Measurements from ENCODE around the gene YKT6.

DNA sequence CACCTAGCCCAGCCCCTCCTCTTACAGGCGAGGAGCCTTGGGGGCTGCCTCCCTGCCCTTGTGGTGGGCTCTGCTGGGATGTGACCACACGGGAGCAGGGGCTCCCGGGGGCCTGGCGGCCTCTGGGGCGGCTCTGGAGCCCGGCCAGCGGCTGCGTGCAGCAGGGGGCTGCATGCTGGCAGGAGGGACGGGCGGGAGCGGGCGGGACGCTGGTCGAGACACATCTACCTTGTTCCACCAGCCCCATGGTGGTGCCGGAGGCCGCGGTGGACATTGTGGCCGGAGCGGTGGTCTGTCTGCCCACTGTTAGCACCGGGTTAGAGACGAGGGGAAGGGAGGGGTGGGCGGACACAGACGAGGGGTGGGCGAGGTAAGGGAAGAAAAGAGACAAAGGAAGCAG lies 38.6 kb downstream of the YKT6 start:
- TF ChIP-seq, protein P1, sequence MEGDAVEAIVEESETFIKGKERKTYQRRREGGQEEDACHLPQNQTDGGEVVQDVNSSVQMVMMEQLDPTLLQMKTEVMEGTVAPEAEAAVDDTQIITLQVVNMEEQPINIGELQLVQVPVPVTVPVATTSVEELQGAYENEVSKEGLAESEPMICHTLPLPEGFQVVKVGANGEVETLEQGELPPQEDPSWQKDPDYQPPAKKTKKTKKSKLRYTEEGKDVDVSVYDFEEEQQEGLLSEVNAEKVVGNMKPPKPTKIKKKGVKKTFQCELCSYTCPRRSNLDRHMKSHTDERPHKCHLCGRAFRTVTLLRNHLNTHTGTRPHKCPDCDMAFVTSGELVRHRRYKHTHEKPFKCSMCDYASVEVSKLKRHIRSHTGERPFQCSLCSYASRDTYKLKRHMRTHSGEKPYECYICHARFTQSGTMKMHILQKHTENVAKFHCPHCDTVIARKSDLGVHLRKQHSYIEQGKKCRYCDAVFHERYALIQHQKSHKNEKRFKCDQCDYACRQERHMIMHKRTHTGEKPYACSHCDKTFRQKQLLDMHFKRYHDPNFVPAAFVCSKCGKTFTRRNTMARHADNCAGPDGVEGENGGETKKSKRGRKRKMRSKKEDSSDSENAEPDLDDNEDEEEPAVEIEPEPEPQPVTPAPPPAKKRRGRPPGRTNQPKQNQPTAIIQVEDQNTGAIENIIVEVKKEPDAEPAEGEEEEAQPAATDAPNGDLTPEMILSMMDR (IDR thresholded peaks at IDR 0.05), result no peak
- no peak for TF ChIP-seq POLR2A (IDR thresholded peaks at IDR 0.05)

All from uterus (tissue), 2 donors.